Cardiac fibroblast (primary cell): ENCODE data around the gene HIRIP3.
A peak's percentile ranks its signal among the peaks of the same experiment; 100 is the strongest.

Source experiments
- DNase-seq, 2 donors: peaks; one replicate each; pipeline versions ENCODE4 v3.0.0 to v3.0.0-alpha.2; 2010; ENCODE audit warnings: low read depth in 2 of 2
- H3K4me3 ChIP-seq, 2 donors: replicated peaks in 1 of 2; 1 replicate in 1 of 2; 2 replicates in 1 of 2; pipeline ENCODE4 v1.5.1; 2011; ENCODE audit warnings: low read depth in 2 of 2, low read length in 2 of 2, mild to moderate bottlenecking in 2 of 2, moderate library complexity in 1 of 2
- TF ChIP-seq, protein P1 (sequence below): IDR thresholded peaks from one replicate; pipeline ENCODE4 v1.5.1; 2011; ENCODE audit warnings: low read depth, mild to moderate bottlenecking, low read length, inconsistent platforms

Gene HIRIP3

GRCh38 chr16:29978564-29979270 lies 16.7 kb downstream of the HIRIP3 start:
- TF ChIP-seq, protein P1, sequence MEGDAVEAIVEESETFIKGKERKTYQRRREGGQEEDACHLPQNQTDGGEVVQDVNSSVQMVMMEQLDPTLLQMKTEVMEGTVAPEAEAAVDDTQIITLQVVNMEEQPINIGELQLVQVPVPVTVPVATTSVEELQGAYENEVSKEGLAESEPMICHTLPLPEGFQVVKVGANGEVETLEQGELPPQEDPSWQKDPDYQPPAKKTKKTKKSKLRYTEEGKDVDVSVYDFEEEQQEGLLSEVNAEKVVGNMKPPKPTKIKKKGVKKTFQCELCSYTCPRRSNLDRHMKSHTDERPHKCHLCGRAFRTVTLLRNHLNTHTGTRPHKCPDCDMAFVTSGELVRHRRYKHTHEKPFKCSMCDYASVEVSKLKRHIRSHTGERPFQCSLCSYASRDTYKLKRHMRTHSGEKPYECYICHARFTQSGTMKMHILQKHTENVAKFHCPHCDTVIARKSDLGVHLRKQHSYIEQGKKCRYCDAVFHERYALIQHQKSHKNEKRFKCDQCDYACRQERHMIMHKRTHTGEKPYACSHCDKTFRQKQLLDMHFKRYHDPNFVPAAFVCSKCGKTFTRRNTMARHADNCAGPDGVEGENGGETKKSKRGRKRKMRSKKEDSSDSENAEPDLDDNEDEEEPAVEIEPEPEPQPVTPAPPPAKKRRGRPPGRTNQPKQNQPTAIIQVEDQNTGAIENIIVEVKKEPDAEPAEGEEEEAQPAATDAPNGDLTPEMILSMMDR: no peak
- H3K4me3 ChIP-seq: no peak overlapping the region
- DNase-seq: no peak

DNA sequence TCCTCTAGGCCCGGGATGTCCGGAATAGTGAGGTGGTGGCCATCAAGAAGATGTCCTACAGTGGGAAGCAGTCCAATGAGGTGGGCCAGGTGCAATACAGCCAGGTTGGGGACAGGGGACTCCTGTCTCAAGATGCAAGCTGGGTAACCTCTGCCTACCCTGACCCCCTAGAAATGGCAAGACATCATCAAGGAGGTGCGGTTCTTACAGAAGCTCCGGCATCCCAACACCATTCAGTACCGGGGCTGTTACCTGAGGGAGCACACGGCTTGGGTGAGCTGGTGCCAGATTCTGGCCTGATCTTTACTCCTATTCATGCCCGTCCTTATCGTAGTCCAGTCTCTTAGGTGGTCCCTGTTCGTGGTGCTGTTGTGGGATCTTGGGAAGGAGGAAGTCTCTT lies 17.3 kb downstream of the HIRIP3 start:
- TF ChIP-seq, protein P1: no peak
- H3K4me3 ChIP-seq: no peak overlapping the region
- no peak for DNase-seq

DNA sequence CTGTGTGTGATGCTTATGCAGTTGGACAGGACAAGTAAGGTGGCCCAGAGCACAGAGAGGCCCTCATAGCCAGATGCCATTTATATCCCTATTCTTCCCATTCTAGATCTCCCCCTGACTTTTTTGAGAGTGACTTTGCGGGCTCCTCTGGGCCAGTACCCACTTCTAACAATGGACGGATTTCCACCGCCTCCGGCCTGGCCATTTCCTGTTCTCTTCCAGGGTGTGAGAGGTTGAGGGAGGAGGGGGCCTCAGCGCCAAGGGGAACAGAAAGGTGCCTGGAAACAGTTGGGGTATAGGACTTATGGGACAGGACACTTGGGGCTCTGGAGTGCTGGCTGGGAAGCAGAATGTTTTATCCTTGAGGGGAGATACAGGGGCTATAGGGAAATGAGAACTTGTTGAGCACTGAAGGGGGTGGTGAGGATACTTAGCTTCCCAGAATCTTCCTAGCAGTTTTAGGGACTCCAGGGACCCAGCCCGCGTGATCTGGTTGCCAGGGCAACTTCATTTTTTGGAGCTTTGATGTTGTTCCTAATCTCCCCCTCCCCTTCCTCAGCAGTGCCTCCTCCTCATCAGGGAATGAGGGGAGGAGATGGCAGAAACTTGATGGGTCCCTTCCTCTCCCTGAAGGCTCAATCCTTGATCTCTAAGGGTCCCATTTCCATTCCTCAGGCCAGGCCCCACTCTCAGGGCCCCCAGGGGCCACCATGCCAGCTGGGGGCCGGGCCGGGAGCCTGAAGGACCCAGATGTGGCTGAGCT lies 18.2 kb downstream of the HIRIP3 start:
- no peak for DNase-seq
- TF ChIP-seq, protein P1: no peak
- peak overlapping the region in 1 of 2 donors; percentile 3 for H3K4me3 ChIP-seq

- DNase-seq: no peak
- peak overlapping the region; percentile 92 to 95 for H3K4me3 ChIP-seq
These were observed 19.5 kb downstream of the HIRIP3 start for GRCh38 chr16:29975811-29976511.

DNA sequence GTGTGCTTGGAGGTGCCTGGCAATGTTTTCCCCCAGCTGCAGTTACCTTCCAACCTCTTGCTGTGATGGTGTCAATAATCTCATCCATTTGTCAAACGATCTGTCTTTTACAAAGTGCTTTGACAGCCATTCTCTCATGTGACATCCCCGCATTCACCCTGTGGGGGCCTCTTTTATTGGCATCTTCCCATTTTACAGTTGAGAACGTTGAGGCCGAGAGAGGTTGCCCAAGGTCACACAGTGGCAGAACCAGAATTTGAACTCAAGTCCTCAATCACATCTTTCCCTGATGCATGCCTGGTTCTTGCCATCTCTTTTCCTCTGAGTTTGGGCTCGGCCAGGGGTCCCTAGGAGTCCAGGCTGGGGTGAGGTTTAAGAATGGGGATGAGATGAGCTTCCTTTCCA lies 20.3 kb downstream of the HIRIP3 start:
- no peak for DNase-seq
- TF ChIP-seq, protein P1: no peak
- peak overlapping the region; percentile 92 to 95 for H3K4me3 ChIP-seq

More at GRCh38 chr16:29975811-29976511, 19.5 kb downstream of the HIRIP3 start:
- TF ChIP-seq, protein P1: no peak

GRCh38 chr16:29974291-29975133 lies 20.9 kb downstream of the HIRIP3 start:
- TF ChIP-seq, protein P1: no peak
- DNase-seq: peak; percentile 30 to 34
- peak overlapping the region; percentile 92 to 95 for H3K4me3 ChIP-seq
